HG02973 (cell line): Measurements from ENCODE around the gene IL1RAPL1.

Experiments
- ATAC-seq: cut with Tn5 transposase; IDR thresholded peaks from one replicate; pipeline ENCODE4 v1.9.1; 2021; ENCODE audit warnings: moderate library complexity; ENCODE audit not compliant: unreplicated experiment

Gene IL1RAPL1

DNA sequence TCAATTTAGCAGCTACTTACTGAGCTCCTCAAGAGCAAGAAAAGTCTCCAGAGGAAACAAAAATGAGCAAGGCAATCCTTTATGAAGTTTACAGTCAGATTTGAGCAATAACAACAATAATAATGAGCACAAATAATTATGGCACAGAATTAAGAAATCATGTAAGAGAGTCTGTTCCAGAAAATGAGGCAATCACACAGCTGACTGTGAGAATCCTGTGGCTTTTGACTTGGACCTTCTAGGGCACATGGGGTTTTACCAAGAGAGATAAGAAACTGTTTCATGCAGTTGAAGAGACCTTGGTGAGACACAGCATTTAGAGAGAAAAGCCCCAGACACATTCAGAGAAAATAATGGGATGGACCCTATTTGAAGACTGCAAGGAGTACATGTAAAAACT lies 1265.5 kb downstream of the IL1RAPL1 start:
- no peak for ATAC-seq

DNA sequence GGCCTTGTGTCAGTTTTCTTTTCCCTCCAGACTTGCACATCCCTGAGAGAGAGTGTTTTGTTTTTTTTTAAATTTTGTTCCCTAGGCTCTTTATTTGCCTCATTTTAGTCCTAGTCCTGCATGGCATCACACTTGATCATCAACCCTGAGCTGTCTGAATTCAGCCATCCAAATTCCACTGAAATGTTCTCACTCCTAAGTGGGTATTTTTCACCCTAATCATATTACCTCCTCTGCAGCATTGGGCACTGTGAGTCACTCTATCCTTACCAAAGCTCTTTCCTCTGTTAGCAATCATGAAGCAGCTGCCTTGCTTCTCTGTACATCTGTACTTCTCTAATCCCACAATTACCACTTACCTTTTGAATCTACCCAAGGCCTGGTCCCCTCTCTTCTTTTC lies 1271.5 kb downstream of the IL1RAPL1 start:
- ATAC-seq: no peak

DNA sequence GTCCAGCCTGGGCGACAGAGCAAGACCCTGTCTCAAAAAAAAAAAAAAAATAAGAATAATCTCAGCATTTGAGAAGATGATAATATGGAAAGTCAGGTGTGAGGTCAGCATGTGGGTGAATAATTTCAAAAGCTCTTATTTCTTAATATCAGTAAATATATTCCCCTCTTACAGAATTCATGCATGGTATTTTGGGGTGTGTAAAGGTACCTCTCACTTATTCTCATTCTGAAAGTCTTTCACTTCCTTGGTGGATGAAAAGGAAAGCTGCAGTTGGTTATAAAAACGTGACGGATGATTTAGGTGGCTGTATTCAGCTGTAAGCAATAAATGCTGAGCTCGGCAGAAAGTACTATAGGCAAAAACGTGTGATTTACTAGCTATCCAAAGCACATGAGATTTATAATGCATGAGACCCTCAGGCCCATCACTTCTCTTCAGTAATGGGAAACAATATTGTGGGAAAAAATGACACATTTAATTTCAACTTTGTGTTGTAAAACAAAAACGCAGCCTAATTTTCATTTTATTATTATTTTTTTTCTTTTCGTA lies 1275.0 kb downstream of the IL1RAPL1 start:
- ATAC-seq: no peak

DNA sequence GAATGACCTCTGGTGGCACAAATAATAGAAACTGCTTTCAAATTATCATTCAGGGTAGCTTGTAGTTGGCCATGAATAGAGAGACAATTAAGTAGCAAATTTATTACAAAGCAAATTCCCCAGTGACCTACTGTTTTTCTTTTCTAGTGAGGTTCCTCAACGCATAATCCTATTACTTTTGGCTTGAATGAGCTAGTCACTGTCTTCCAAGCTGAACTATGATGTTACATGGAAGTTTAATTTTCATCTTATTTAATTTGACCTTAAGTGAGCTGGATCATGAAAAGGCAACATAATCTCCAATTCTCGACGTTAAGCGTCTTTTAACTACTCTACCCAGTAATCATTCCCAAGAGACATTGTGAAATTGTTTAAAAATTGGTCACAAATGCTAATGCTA lies 1280.7 kb downstream of the IL1RAPL1 start:
- ATAC-seq: no peak

DNA sequence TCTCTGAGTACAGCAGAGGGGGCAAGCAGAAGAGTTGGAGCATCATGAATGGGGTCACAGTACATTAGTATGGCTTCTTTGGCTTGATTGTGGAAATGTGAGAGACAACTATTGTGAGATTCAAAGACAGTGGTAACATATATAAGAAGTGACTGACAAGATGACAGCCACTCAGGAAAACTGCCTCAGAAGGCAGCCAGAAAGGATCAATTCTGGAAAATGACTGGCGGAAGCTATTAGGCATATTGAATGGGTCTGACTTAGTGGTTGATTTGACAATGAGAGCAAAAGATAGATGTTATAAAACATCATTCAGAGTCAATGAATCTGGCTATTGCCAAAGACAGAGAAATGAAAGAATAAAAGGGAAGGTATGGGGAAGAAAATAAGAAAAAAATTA lies 1282.6 kb downstream of the IL1RAPL1 start:
- ATAC-seq: no peak

DNA sequence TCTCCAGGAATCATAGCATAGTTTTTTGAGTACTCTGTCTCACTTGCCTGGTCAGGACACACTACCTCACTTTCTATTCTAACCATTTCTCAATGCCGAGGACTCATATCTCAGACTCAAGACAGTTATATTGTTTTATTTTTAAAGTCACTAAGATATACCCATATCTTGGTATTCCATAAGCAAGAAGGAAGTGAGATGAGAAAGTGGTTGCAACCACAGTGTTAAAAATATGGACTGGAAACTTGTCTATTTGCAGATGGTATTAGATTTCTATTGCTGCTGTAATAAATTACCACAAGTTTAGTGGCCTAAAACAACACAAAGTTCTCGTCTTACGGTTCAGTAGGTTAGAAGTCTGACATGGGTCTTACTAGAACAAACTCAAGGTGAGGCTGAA lies 1283.4 kb downstream of the IL1RAPL1 start:
- no peak for ATAC-seq

DNA sequence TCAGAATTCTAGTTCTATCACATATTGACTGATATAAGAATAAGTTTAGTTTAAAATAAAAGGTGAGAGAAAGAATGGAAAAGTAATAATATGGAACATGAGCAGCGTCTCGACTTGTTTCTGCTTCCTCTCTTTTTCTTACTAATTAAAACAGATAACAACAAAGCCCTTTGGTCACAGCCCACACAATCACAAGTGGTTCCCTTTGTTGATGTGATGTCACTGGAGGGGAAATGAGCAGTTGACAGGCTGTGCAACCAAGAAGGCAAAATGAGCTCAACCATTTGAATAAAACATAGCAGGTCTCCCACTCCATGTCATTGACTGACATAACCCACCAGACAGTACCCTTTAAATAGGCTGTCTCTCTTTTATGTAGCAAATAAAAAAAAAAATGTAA lies 1285.6 kb downstream of the IL1RAPL1 start:
- ATAC-seq: no peak

- no peak for ATAC-seq
Observed at GRCh38 chrX:29876733-29877132, 1289.5 kb downstream of the IL1RAPL1 start.

- ATAC-seq: no peak
Observed at GRCh38 chrX:29880977-29881376, 1293.7 kb downstream of the IL1RAPL1 start.

DNA sequence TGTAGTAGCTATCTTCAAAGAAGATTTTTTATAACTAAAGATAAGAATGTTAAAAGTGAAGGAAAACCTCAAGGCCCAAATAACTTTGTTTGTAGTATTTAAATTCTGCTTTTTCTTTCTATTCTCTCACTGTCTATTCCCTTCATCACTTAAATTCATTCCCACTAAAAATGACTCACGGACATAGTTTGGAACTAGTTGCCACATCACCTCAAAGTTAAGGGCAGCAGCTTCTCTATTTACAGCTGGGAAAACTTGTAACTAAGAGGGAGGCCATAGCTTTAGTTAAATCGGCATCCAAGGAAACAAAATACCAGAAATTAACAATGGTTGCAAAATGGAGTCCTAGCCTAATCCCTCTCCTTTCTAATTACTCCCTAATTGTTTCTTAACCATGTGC lies 1302.8 kb downstream of the IL1RAPL1 start:
- ATAC-seq: no peak

DNA sequence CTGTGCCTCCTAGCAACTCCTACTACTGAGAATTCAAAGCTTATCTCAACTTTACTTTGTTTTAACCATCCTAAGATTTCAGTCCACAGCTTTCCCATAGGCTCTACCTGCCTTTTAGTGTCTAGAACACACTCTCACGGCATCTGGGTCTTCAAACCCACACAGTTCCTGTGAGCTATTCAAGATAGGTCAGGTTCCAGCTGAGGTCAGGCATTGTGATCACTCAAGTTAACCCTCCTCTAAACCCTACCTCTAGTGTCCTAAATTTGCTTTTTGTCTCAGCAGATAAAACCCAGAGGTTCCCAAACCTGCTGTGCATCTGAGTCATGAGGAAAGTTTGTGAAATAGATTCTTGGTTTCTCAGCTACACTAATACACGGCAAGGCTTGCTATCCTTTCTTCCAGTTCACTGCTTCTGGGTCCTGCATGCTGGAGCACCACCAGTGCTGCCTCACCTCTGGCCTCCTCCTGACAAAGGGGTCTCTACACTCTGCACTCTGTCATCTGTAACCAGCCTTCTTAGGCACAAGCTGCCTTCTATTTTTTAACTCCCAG lies 1303.5 kb downstream of the IL1RAPL1 start:
- ATAC-seq: no peak

DNA sequence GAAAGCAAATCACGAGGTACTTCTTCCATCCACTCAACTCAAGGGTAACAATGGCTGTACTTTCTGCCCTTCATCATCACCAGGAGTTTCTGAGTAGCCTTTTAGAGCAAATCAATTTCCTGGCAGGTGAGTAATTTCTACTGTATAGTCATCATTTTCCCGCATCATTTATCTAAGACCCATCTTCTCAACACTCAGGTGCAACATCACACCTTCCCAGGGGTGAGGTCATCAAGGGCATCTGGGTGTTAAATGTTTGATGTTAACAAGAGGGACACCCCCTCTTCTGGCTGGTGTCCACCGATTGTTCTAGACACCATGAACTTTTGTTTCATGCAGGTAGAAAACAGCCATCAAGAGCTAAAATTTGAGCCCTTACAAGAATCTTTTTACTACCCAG lies 1314.8 kb downstream of the IL1RAPL1 start:
- no peak for ATAC-seq

DNA sequence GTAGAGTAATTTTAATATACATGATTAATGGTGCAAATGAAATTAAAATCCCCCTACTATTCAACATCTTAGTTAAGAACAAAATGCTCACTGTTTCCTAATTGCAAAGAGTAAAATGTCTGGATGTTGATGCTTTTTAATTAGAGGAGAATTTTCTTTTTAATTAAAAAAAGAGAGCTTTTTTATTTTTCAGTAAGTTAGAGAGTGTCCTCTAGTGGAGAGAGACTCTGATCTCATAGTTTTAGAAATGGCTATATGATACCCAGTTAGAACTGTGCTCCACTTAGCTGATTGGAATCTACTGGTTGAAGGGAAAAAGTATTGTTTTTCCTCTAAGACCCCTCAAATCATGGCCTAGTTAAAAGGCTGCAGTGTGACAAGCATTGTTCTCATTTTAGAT lies 1316.1 kb downstream of the IL1RAPL1 start:
- ATAC-seq: no peak

GRCh38 chrX:29911673-29912072 lies 1324.4 kb downstream of the IL1RAPL1 start:
- no peak for ATAC-seq

DNA sequence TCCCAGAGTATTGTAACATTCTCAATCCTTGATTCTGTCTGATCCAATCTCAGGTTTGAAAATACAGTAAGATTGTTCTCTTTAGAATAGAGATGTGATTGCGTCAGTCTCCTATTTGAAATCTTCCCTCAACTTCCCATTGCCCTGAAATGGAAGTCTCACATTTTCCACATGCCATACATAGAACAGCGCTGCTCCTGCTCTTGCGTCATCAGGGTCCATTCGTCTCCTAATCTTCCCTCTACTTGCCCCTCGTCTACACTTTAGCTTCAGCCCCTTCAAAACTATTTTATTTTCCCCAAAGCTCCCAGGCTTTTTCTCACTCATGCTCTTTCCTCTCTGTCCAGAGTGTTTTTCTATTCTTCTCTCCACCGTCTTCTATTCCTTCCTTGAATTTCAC lies 1326.4 kb downstream of the IL1RAPL1 start:
- no peak for ATAC-seq

GRCh38 chrX:29922607-29923006 lies 1335.4 kb downstream of the IL1RAPL1 start:
- ATAC-seq: no peak

DNA sequence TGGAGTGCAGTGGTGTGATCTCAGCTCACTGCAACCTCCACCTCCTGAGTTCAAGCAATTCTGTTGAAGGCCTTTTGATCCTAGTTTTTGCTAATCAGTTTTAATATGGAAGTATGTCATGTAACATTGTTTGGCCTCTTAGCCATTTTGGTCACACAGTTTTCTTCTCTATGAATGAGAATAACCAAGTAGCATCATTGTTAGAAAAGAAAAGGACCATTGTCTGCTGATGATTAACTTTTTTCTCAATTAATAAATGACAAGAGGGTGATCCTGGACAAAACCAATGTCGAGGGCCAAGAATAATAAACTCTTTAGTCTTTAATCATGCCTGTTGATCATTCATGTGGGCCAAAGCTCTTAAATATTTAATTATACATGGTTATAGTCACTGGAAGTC lies 1338.8 kb downstream of the IL1RAPL1 start:
- ATAC-seq: no peak

GRCh38 chrX:29926659-29927058 lies 1339.4 kb downstream of the IL1RAPL1 start:
- ATAC-seq: no peak

DNA sequence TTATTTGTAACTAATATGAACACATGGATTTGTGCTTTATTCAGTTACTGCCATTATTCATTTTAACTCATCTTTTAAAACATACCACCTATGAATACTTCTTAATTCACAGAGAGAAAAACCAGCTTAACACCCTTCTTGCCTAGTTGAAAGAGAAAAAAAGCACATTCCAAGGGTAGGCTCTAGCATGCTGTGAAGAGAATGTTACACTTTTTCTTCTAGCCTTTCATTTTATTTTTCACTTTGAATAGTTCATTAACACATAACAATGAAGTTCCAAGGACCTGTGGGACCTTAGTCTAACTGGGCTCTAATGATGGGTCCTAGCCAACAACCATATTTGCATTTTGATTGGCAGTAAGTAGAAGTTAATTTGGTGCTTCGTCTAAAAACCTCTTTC lies 1348.2 kb downstream of the IL1RAPL1 start:
- ATAC-seq: no peak

DNA sequence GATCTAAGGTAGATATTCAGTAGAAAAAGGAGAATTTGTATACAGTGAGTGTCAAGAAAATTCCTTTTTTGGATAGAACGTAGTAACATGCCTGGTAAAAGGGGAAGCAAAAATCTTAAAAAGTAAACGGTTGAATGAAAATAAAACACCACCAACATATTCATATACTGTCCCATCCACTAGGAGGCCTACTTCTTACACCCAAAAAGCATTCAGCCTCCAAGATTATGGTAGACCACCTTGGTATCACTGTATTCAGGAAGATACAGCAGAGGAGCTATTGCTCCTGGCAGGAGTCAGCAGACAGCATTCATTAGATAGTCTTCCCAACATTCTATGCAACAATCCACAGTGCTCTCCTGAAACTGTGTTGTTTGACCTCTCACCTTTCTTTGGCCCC lies 1353.5 kb downstream of the IL1RAPL1 start:
- no peak for ATAC-seq

- no peak for ATAC-seq
Observed at GRCh38 chrX:29941287-29941686, 1354.0 kb downstream of the IL1RAPL1 start.

DNA sequence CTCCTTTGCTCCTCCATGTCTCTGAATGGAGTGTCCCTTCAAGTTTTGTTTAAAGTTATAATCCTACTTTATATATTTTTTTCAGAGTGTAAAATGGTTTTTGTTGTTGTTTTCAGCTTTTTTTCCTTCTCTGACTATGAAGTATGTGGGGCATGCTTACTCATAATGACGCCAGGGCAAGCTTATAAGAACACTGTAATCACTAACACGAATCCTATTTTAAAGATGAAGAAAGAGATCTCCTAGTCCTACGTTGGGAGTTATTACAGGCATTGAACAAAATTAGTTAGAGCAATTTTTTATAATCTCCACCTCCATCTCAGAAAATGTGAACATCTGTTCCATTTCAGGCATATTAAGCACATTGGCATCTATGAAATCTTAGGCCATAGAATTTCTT lies 1360.0 kb downstream of the IL1RAPL1 start:
- no peak for ATAC-seq

DNA sequence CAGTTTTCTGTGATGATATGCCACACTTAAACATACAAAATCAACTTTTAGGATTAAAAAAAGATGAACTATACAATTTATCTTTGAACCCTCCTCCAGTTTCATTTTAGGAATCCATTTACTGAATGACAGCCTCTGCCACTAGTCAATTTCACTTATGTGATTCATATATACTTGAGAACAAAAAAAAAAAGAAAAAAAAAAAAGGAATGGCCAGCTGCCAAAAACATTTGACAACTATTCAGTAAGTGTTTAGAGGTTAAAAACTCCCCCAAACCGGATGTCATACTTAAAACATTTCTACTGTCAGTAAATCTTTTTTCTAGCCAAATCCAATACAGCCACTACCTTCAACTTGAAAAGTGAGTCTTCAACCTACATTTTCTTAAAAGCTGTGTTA lies 1361.4 kb downstream of the IL1RAPL1 start:
- no peak for ATAC-seq
